Measurements from ENCODE around the gene CCDC71.

DNA sequence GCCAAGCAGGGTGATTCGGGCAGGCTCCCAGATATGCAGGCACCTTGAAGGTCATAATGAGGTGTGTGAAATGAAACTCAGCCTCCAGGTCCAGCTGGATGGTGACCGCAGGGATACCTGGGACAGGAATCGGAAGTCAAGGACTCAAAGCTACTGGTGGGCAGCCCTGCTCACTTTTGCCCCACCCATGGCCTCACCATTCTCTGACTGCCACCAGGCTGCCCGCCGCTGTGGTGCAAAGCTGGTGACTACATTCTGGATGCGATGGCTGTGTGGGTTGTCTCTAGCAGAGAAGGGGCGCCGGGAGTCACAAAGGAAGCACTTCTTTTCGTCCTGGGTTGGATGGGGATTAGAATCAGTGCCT lies 34.1 kb downstream of the CCDC71 start:
- TF ChIP-seq, protein P1, sequence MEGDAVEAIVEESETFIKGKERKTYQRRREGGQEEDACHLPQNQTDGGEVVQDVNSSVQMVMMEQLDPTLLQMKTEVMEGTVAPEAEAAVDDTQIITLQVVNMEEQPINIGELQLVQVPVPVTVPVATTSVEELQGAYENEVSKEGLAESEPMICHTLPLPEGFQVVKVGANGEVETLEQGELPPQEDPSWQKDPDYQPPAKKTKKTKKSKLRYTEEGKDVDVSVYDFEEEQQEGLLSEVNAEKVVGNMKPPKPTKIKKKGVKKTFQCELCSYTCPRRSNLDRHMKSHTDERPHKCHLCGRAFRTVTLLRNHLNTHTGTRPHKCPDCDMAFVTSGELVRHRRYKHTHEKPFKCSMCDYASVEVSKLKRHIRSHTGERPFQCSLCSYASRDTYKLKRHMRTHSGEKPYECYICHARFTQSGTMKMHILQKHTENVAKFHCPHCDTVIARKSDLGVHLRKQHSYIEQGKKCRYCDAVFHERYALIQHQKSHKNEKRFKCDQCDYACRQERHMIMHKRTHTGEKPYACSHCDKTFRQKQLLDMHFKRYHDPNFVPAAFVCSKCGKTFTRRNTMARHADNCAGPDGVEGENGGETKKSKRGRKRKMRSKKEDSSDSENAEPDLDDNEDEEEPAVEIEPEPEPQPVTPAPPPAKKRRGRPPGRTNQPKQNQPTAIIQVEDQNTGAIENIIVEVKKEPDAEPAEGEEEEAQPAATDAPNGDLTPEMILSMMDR (IDR thresholded peaks at IDR 0.05; ENCODE audit: poor library complexity), result no peak
- TF ChIP-seq EZH2 (IDR thresholded peaks at IDR 0.05; ENCODE audit: borderline replicate concordance) (no peak), EZH2phosphoT487 (IDR thresholded peaks at IDR 0.05; ENCODE audit: low read depth, severe bottlenecking, unreplicated experiment) (no peak)

Data from hepatocyte (in vitro differentiated cells).